ENCODE measurements around the gene ACSBG1. TPM values are rescaled to one million over a fixed set of nuclear protein-coding genes. Genes with fewer than 3 reads are reported as not detected.

ACSBG1 gene, protein sequence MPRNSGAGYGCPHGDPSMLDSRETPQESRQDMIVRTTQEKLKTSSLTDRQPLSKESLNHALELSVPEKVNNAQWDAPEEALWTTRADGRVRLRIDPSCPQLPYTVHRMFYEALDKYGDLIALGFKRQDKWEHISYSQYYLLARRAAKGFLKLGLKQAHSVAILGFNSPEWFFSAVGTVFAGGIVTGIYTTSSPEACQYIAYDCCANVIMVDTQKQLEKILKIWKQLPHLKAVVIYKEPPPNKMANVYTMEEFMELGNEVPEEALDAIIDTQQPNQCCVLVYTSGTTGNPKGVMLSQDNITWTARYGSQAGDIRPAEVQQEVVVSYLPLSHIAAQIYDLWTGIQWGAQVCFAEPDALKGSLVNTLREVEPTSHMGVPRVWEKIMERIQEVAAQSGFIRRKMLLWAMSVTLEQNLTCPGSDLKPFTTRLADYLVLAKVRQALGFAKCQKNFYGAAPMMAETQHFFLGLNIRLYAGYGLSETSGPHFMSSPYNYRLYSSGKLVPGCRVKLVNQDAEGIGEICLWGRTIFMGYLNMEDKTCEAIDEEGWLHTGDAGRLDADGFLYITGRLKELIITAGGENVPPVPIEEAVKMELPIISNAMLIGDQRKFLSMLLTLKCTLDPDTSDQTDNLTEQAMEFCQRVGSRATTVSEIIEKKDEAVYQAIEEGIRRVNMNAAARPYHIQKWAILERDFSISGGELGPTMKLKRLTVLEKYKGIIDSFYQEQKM
- total RNA-seq (2022; extraction: Qiagen RNA extraction) = 0.15 to 0.39 TPM (median 0.16 TPM) in 5 replicates

DNA sequence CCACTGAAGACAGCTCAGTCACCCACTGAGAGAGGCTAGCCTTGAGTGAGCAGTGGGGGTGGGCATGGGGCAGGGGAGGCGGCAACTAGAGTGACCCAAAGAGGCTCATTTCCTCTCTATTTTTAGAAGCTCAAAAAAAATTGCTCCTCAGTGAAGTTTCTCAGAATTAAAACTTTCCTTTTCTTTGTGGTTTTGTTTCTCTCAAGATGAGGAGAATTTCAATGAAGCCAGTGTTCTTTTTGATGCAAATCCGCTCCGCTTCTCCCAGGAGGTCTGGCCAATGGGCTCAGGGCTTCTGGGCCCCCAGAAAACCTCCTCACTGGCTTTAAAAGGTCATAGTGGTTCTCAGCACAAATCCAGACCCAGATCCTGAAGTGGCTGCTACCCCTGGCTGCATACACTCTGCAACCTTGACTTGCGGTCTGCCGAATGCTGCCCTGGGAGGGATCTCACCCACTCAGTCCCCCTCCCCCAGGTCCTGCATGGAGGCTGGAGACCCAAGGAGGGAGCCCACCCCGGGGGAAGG, at the start of gene ACSBG1:
Gene ACSBG1 (minus strand): TSS at position 51 of the 526 bp plus-strand sequence. CDS start 64 bp downstream, outside the sequence.

DNA sequence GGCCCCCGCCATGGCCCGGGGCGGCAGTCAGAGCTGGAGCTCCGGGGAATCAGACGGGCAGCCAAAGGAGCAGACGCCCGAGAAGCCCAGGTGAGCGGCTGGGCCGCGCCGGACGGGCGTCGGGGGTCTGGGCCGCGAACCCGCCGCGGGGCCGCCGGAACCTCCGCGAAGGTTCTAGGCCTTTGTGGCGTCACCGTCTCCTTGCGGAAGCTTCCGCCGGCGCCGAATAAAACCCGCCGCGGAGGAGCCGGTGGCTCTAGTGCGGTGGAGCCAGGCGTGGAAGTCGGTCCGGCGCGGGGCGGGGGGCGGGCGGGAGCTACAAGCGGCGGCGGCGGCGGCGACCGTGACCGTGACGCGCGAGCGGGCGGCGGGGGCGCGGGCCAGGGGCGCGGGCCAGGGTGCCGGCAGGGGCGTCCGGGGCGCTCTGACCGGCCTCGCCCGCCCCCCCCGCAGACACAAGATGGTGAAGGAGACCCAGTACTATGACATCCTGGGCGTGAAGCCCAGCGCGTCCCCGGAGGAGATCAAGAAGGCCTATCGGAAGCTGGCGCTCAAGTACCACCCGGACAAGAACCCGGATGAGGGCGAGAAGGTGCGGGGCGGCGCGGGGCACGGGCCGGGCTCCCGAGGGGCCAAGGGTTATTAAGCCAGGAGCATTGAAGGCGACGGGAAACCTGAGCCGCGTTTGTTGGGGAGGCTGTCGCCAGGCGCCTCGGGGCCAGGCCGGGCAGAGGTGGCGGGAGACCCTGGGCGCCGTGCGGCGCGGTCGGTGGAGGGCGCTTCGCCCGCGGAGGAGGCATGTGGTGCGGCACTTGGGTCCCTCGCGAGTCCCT, 30.2 kb upstream of the ACSBG1 start, which contains the start of gene DNAJA4:
Gene DNAJA4 (plus strand): TSS at position 259 of the 833 bp plus-strand sequence. CDS start 202 bp downstream, at position 461.

DNA sequence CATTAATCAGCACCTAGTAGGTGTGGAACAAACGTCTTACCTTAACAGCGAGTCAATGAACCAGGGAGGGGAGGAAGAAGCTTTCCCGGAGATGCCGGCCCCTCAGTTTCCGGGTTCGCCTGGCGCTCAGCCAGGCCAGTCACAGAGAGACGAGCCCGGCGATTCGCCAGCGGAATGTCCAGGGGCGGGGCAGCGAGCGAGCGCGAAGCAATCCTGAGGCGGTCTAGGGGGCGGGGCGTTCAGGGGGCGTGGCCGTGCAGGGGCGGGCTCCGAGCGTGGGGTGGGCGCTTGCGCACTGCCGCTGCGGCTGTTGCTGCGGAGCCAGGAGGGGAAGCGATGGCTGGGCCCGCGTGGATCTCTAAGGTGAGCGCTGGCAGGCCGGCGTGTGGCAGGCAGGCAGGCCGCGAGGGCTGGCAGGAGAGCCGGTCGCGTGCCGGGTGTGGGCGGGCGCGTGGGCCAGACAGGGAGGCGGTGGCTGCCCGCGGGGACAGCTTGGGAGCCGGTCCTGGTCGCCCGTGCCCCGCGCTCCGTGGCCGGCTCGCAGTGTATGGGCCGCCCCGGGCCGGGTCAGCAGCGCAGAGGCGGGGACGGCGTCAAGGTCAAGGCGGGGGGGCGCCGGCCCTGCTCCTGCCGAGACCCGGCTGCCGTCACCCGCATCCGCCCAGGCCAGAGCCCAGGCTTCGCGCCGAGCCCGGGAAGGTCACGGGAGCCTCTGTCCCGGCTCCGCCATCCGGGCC, 85.1 kb downstream of the ACSBG1 start, which contains the start of gene IDH3A:
Gene IDH3A (plus strand): TSS at position 295 of the 737 bp plus-strand sequence. CDS start 42 bp downstream, at position 337.

DNA sequence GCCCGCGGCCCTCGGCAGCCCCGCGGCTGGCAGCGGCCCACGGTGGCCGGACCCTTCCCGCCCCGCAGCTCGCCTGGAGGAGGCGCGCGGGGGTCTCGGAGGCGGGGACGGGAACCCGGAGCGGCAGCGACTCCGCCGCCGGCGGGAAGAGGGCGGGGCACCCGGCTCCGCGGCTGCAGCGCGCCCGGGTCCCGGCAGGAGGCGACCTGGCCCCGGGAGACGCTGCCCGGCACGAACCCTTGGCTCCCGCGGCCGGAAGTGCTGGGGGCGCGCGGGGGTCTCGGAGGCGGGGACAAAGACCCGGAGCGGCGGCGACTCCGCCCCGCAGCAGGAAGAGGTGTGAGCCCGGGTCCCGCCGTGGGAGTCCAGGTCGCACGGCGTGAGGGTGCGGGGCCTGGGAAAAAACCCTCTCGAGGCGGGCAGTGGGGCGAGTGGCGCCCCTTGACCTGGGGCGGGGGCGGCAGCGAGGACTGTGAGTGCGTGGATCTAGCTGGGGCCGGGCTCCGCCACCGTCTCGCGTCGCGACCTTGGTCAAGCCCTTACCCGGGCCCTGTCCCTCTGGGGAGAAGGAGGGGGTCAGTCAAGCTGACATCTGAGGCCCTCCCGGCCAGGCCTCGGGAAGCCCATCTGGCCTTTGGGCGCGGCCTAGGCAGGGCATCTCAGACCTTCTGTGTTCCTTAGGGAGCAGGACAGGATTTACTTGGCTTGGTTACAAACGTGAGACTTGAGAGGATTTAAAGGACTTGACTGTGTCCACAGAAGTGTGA, 102.9 kb downstream of the ACSBG1 start, which contains the start of gene CIB2:
Gene CIB2 (minus strand): TSS at position 151 of the 767 bp plus-strand sequence. CDS start 230 bp downstream, outside the sequence.

Other genes starting within 250 kb of the ACSBG1 start
- gene TBC1D2B, start 156.9 kb downstream of the ACSBG1 start, total RNA-seq (2022; extraction: Qiagen RNA extraction) = 13.3 to 16.9 TPM (median 13.8 TPM) in 5 replicates
- not detected in 5 replicates for gene SH2D7, start 142.0 kb downstream of the ACSBG1 start, total RNA-seq (2022; extraction: Qiagen RNA extraction)
- 26.5 to 31.2 TPM (median 27.3 TPM) in 5 replicates for gene CIB2, start 103.1 kb downstream of the ACSBG1 start, total RNA-seq (2022; extraction: Qiagen RNA extraction)
- gene IDH3A, start 85.2 kb downstream of the ACSBG1 start, total RNA-seq (2022; extraction: Qiagen RNA extraction) = 66.0 to 103 TPM (median 74.3 TPM) in 5 replicates
- 0.06 TPM in 1 of 5 replicates, not detected in the others for gene DNAJA4, start 30.0 kb upstream of the ACSBG1 start, total RNA-seq (2022; extraction: Qiagen RNA extraction)
- gene SKIC8, start 65.0 kb upstream of the ACSBG1 start, total RNA-seq (2022; extraction: Qiagen RNA extraction) = 83.4 to 120 TPM (median 84.9 TPM) in 5 replicates
- 1.6 to 2.3 TPM (median 1.8 TPM) in 5 replicates for gene CRABP1, start 105.8 kb upstream of the ACSBG1 start, total RNA-seq (2022; extraction: Qiagen RNA extraction)
- gene IREB2, start 203.7 kb upstream of the ACSBG1 start, total RNA-seq (2022; extraction: Qiagen RNA extraction) = 32.8 to 49.2 TPM (median 43.7 TPM) in 5 replicates

Data from A549 treated with CORT108297 at 1 μM for 4 hours (cell line).